Bone marrow (tissue), 2 donors: Measurements from ENCODE around the gene PARVA.

Experiments
- DNase-seq, 2 donors: peaks; one replicate each; lab custom pipeline; 2025; lab: John Stamatoyannopoulos, UW

PARVA gene

DNA sequence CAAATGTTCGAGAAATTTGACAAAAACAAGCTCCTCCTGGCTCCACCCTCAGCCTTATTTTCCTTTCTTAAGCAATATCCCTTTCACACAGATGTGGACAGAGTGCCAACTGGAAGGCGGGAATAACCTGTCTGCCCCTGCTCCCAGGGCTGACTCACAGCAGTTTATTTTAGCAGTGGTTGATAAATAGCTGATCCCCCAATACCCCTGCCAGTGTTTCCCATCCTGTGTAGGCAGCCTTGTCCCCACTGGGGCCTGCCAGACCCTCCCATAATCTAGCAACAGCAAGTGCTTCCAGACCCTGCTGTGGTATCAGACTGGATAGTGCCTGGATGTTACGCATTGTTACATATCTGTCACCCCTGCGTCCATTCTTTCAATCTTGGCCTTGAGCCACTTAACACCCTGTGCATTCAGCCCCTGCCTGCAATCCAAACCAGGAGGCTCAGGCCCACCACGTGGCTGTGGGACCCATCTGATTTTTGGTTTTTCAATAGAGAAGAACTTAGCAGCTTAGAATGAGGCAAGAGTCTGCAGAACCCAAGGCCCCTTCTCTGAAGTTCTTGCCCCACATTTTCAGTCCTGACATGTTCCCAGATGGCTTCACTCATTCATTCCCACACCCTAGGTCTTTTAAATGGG is 53.7 kb downstream of the PARVA start:
- DNase-seq, result no peak

DNA sequence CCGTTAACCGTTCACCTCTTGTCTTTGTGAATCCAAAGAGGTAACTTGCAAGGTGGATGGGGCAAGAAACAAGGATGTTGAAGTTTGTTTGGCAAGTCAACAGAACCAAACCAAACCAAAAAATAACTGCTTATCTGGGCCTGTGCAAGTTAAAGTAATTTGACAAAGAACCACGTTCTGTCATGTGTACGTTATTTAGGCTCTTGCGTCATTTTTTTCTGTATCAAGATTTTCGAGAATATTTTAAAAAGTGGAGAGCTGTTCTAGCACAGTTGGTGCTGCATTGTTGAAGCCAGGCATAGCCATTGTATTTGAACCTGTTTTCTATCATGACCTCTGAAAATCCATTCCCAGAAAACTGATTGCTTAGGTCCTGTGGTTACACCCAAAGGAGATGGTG is 55.1 kb downstream of the PARVA start:
- DNase-seq, result no peak

GRCh38 chr11:12433121-12433520 is 55.8 kb downstream of the PARVA start:
- no peak for DNase-seq

DNA sequence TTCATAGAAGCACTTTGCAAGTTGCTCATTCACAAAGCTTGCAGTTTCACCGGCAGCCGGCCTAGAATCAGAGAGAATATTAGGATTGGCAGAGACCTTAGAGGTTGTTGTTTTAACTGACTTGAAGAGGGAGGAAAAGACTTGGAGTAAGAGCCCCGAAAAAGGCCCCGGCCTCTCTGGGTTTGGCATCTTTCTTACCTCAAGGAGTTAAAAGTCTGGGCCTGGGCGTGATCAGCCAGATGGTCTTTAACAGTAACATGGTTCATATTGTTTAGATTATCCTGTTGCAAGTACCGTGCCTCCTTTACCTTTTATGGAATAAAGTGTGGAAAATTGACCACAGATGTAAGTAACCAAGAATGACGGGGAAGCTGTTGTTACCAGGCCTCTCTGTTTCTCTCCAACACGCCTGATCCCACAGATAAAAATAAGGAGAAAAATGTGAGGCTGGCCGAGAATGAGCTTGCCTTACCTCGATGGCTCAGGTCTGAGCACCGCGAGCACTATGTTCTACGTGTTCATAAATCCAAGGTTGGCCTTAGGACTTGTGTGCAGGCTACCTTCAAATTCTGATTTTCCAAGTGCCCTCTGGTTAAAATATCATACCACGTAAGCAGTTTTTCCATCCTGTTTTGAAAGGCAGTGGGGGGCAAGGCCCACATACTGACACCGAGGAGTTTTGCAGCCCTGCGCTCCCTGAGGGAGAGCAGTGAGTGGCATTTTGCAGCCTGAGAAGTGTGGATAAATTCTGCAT is 56.4 kb downstream of the PARVA start:
- no peak for DNase-seq

DNA sequence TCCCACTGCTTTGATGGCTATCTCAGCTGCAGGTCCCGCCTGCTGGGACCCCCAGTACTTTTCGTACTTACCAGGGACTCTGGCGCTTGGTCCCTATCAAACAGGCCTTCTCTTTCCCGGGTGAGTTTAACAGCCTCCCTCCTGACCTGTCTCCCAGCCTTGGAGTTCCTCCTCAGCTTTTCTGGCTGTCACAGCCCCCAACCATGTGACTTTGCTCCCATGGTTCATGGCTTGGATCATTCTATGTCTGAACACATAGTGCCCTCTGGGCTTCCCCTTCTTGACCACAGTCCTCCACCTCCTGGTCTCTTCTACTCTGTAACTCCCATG is 56.9 kb downstream of the PARVA start:
- DNase-seq, result no peak

DNA sequence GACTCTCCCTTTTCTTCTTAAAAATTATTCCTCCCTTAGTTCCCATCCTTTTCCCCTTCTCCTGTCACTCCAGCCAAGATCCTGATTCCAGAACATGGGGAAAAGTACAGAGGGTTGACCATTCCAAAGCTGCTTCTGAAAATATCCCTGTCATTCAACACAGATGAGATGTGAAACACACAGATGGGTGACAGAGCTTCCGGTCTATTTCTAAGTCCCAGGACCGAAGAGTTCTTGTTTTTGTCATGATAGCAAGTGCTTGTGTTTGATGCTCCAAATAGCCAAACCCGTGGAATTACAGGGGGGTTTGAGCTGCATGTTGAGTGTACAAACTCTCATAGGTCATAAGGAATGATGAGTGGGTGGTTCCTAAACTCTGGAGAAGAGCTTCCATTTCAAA is 57.9 kb downstream of the PARVA start:
- no peak for DNase-seq

GRCh38 chr11:12436266-12436665 is 58.9 kb downstream of the PARVA start:
- no peak for DNase-seq

DNA sequence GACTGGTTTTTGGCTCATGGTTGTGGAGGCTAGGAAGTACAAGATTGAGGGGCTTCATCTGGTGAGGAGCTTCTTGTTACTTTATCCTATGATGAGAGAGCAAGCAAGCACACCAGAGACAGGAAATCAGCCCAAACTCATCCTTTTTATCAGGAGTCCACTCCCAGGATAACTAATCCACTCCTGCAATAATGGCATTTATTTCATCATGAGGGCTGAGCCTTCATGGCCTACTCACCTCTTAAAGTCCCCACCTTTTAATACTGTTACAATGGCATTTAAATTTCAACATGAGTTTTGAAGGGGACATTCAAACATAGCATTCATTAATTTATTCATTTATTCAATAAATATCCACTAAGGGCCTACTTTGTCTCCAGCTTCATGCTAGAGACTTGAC is 60.9 kb downstream of the PARVA start:
- no peak for DNase-seq

DNA sequence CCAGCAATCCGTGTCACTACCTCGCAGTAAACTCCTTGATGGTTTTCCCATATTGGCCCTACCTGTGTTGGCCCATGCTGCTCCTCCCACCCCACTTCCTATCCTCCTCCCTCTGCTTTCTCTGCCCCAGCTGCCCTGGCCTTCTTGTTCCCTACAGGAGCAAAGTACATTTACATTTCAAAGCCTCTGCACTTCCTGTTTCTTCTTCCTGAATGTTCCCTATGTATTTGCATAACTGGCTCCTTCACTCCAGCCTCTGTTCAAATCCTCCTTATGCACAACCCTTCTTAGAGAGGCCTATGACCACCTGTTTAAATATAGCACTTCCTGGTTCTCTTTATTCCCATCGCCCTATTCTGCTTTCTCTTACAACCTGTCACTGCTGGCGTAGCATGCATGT is 62.2 kb downstream of the PARVA start:
- no peak for DNase-seq

DNA sequence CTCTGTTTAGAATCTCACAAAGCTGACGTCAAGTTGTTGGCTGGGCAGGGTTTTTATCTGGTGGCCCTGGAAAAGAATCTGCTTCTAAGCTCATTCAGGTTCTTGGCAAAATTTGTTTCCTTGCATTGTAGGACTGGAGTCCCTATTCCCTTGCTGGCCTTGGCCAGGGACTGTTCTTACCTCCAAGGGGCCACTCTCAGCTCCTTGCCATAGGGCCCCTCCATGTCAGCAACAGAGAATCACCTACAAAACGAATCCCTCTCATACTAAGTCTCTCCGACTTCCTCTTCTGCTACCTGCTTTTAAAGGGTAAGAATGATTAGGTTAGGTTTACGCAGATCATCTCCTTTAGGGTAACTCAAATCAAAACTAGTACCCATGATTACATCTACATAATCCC is 63.2 kb downstream of the PARVA start:
- DNase-seq, result no peak

GRCh38 chr11:12441231-12441861 is 64.0 kb downstream of the PARVA start:
- DNase-seq, result no peak

- DNase-seq, result no peak
These were observed 67.2 kb downstream of the PARVA start for GRCh38 chr11:12444601-12445000.

GRCh38 chr11:12445001-12445400 is 67.6 kb downstream of the PARVA start:
- no peak for DNase-seq

DNA sequence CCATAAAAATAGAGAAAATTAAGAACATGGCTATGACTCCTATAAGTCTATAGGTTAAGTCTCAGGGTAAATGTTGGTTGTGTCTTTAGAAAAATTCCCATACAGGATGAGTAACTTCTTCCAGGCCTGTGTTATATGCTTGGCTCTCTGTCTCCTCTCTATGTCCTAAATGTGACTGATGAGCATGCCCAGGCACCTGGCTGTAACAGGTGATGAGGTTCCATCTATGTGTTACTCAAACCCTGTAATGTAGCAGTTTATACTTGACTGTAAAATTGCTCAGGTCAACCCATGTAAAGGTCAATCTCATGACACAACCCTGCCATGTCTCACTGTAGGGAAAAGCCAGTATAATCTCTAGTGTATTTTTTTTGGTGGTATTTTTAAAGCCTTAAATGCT is 69.5 kb downstream of the PARVA start:
- DNase-seq, result no peak

GRCh38 chr11:12448131-12448939 is 71.0 kb downstream of the PARVA start:
- no peak for DNase-seq

- DNase-seq, result no peak
These were observed 72.8 kb downstream of the PARVA start for GRCh38 chr11:12449961-12450715.

GRCh38 chr11:12451179-12451814 is 73.9 kb downstream of the PARVA start:
- no peak for DNase-seq

DNA sequence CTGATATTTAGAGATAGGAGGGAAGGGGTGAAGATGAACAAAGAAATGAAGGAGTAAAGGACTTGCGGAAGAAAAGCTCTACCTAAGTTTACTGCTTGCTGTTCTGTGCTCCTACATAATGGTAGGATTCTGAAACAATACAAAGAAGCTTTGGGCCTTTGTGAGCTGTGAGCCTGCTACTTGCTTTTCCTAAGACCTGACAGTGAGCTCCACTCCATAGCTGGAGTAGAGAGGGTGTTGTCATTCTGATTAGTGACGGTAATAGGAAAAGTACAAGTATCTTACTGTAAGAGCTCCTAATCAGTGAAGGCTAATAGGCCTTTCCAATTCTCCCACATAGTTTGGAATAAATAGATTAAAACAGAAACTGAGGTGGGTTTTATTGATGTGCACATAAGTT is 75.9 kb downstream of the PARVA start:
- DNase-seq, result no peak

GRCh38 chr11:12454782-12455181 is 77.4 kb downstream of the PARVA start:
- no peak for DNase-seq

DNA sequence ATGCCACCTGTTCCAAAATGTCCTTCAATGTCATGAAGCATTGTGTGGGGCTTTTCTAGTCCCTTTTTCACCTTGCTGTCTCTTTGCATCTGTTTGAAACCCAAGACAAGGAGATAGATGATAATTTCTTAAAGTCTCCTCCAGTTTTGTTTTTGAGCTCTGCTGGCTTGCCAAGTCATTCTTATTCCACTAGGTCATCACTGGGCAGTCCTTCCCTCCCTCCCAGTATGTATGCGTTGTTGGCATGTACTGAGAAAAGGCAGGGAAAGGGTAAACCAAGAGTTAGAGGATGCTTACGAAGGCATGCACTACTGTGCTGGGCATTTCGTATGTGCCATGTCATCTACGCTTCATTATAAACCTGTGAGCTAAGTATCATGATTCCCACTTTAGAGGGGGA is 78.6 kb downstream of the PARVA start:
- no peak for DNase-seq
